Natural killer cell (primary cell): Measurements from ENCODE around the gene SEZ6L. TPM values are rescaled to one million over a fixed set of nuclear protein-coding genes. Genes with fewer than 3 reads are reported as not detected.

Experiments used
- ATAC-seq, 3 donors: fragments of 150-1000 bp in 2 of 3; fragments of 200-7000 bp in 1 of 3; cut with Tn5 transposase; 1 replicate in 1 of 3; 2 replicates in 2 of 3; pipeline ENCODE4 v1.10.0; 2021; ENCODE audit warnings: mild to moderate bottlenecking in 2 of 3, moderate library complexity in 2 of 3
- DNase-seq, 2 donors: peaks; one replicate each; pipeline versions ENCODE4 v3.0.0 to v3.0.0-alpha.2; 2013 to 2021; ENCODE audit warnings: mixed read lengths in 1 of 2
- H3K27ac ChIP-seq: one replicate; pipeline ENCODE4 v1.5.1; 2013; ENCODE audit warnings: mild to moderate bottlenecking, low read length
- H3K27me3 ChIP-seq: one replicate; pipeline ENCODE4 v1.6.1; 2013; ENCODE audit warnings: low read length; ENCODE audit not compliant: control insufficient read depth, insufficient read depth
- H3K36me3 ChIP-seq: one replicate; pipeline ENCODE4 v1.6.1; 2013; ENCODE audit warnings: low read length; ENCODE audit not compliant: control insufficient read depth, insufficient read depth
- H3K4me1 ChIP-seq: one replicate; pipeline ENCODE4 v1.6.1; 2013; ENCODE audit warnings: low read length; ENCODE audit not compliant: control insufficient read depth, insufficient read depth
- H3K4me3 ChIP-seq: one replicate; pipeline ENCODE4 v1.5.1; 2013; ENCODE audit warnings: low read length
- H3K9me3 ChIP-seq: one replicate; pipeline ENCODE4 v1.6.1; 2013; ENCODE audit warnings: low read length; ENCODE audit not compliant: control insufficient read depth, insufficient read depth
- H3K27ac Mint-ChIP-seq, 2 donors: one replicate each; pipeline ENCODE4 v1.8.0; 2022; ENCODE audit warnings: mild to moderate bottlenecking in 2 of 2, mixed read lengths in 2 of 2, moderate library complexity in 1 of 2
- H3K27me3 Mint-ChIP-seq, 2 donors: one replicate each; pipeline ENCODE4 v1.8.0; 2022; ENCODE audit warnings: low read depth in 2 of 2, mixed read lengths in 2 of 2
- H3K36me3 Mint-ChIP-seq: one replicate; pipeline ENCODE4 v1.8.0; 2022; ENCODE audit warnings: mixed read lengths
- H3K4me1 Mint-ChIP-seq, 2 donors: one replicate each; pipeline ENCODE4 v1.8.0; 2022; ENCODE audit warnings: mixed read lengths in 2 of 2
- H3K4me3 Mint-ChIP-seq: one replicate; pipeline ENCODE4 v1.8.0; 2022; ENCODE audit warnings: mild to moderate bottlenecking, moderate library complexity, mixed read lengths
- H3K9me3 Mint-ChIP-seq, 2 donors: one replicate each; pipeline ENCODE4 v1.8.0; 2022; ENCODE audit warnings: mixed read lengths in 2 of 2
- CTCF ChIP-seq: fragments of 200-600 bp; IDR thresholded peaks from one replicate; pipeline ENCODE4 v1.8.0; 2022; ENCODE audit warnings: antibody characterized with exemption
- WGBS: methylation state at CpG from one replicate; pipeline ENCODE4 v1.1.7; 2013; ENCODE audit warnings: missing lambda C conversion rate; ENCODE audit not compliant: insufficient coverage; 5-methylcytosine and 5-hydroxymethylcytosine counted together
- intact Hi-C: fragments of 100-400 bp; cut with micrococcal nuclease; formaldehyde crosslinking; loops from one replicate; pipeline ENCODE4 v1.14.2; 2022
- total RNA-seq, 4 donors: library from RNA; stranded (reverse); fragments of 120-200 nt in 1 of 4; gene quantifications; one replicate each; pipeline versions ENCODE4 v1.2.3 to v1.2.4, GENCODE V29; 2013 to 2022

Gene SEZ6L
- total RNA-seq, 3 donors from 2014 or later (not counting 1 experiment from before 2014, with no cell fraction given), result 0.11 to 1.1 (median 0.60) TPM

GRCh38 chr22:26159886-26160285 is 9.4 kb upstream of the SEZ6L start:
- no peaks in the 10 kb centered on the region for H3K9me3 Mint-ChIP-seq
- no peaks in the 10 kb centered on the region for H3K36me3 ChIP-seq
- no peak for ATAC-seq
- no peaks in the 10 kb centered on the region for H3K4me1 Mint-ChIP-seq
- no peak overlapping the region for H3K4me3 ChIP-seq
- no peaks in the 10 kb centered on the region for H3K36me3 Mint-ChIP-seq
- no peak overlapping the region for H3K27ac ChIP-seq
- no peak for TF ChIP-seq CTCF
- intact Hi-C loops, result no loop called here
- no peak overlapping the region for H3K27ac Mint-ChIP-seq
- H3K27me3 Mint-ChIP-seq, result peaks cover 20 to 49% of the 10 kb centered on the region in 2 donors
- H3K27me3 ChIP-seq, result no peaks in the 10 kb centered on the region
- H3K9me3 ChIP-seq, result no peaks in the 10 kb centered on the region
- no peak for DNase-seq
- H3K4me3 Mint-ChIP-seq, result no peak overlapping the region
- no peaks in the 10 kb centered on the region for H3K4me1 ChIP-seq

GRCh38 chr22:26161746-26162145 is 7.5 kb upstream of the SEZ6L start:
- H3K4me1 ChIP-seq, result no peaks in the 10 kb centered on the region
- Mint-ChIP-seq H3K27ac (no peak overlapping the region), H3K27me3 (peaks cover 27 to 65% of the 10 kb centered on the region in 2 donors), H3K4me3 (no peak overlapping the region), H3K9me3 (no peaks in the 10 kb centered on the region), H3K36me3 (no peaks in the 10 kb centered on the region), H3K4me1 (no peaks in the 10 kb centered on the region)
- H3K27ac ChIP-seq, result no peak overlapping the region
- ATAC-seq (no peak), DNase-seq (no peak)
- H3K9me3 ChIP-seq, result no peaks in the 10 kb centered on the region
- 77% methylated on average over 6 of the region's 7 CpGs for WGBS
- TF ChIP-seq CTCF, result no peak
- H3K36me3 ChIP-seq, result no peaks in the 10 kb centered on the region
- peaks cover 5% of the 10 kb centered on the region for H3K27me3 ChIP-seq
- no peak overlapping the region for H3K4me3 ChIP-seq
- intact Hi-C loops, result no loop called here

- Histone ChIP-seq H3K4me3 (no peak overlapping the region), H3K36me3 (no peaks in the 10 kb centered on the region), H3K4me1 (no peaks in the 10 kb centered on the region), H3K27ac (no peak overlapping the region), H3K27me3 (peaks cover 5% of the 10 kb centered on the region), H3K9me3 (no peaks in the 10 kb centered on the region)
- H3K36me3 Mint-ChIP-seq, result no peaks in the 10 kb centered on the region
- intact Hi-C loops, result no loop called here
- ATAC-seq (no peak), DNase-seq (no peak)
- 68% methylated on average over 4 of the region's 4 CpGs for WGBS
- H3K27ac Mint-ChIP-seq, result no peak overlapping the region
- peaks cover 37 to 72% of the 10 kb centered on the region in 2 donors for H3K27me3 Mint-ChIP-seq
- no peak for TF ChIP-seq CTCF
- no peaks in the 10 kb centered on the region for H3K4me1 Mint-ChIP-seq
- H3K4me3 Mint-ChIP-seq, result no peak overlapping the region
- no peaks in the 10 kb centered on the region for H3K9me3 Mint-ChIP-seq
Observed at GRCh38 chr22:26162926-26163325, 6.3 kb upstream of the SEZ6L start.

GRCh38 chr22:26164174-26164573 is 5.1 kb upstream of the SEZ6L start:
- WGBS, result 83% methylated on average over 8 of the region's 8 CpGs
- TF ChIP-seq CTCF, result no peak
- intact Hi-C loops, result no loop called here
- Mint-ChIP-seq H3K4me3 (no peak overlapping the region), H3K9me3 (no peaks in the 10 kb centered on the region), H3K4me1 (peaks cover 0 to 9% of the 10 kb centered on the region in 2 donors), H3K36me3 (no peaks in the 10 kb centered on the region), H3K27me3 (peaks cover 43 to 78% of the 10 kb centered on the region in 2 donors), H3K27ac (no peak overlapping the region)
- Histone ChIP-seq H3K27me3 (peaks cover 5% of the 10 kb centered on the region), H3K4me1 (no peaks in the 10 kb centered on the region), H3K27ac (no peak overlapping the region), H3K36me3 (no peaks in the 10 kb centered on the region), H3K4me3 (no peak overlapping the region), H3K9me3 (no peaks in the 10 kb centered on the region)
- no peak for ATAC-seq
- no peak for DNase-seq
